ENCODE results near the gene MCTP1.

Gene MCTP1

GRCh38 chr5:95072281-95072680 is 212.6 kb downstream of the MCTP1 start:
- no peak for DNase-seq (ENCODE audit: low read depth)

- no peak for DNase-seq (ENCODE audit: low read depth)
These were observed 214.0 kb downstream of the MCTP1 start for GRCh38 chr5:95070866-95071265.

GRCh38 chr5:95070453-95070852 is 214.4 kb downstream of the MCTP1 start:
- DNase-seq (ENCODE audit: low read depth), result no peak

- DNase-seq (ENCODE audit: low read depth), result no peak
These were observed 214.9 kb downstream of the MCTP1 start for GRCh38 chr5:95069948-95070347.

GRCh38 chr5:95069021-95069420 is 215.9 kb downstream of the MCTP1 start:
- DNase-seq (ENCODE audit: low read depth), result no peak

- no peak for DNase-seq (ENCODE audit: low read depth)
These were observed 216.5 kb downstream of the MCTP1 start for GRCh38 chr5:95068289-95068910.

GRCh38 chr5:95066048-95066447 is 218.8 kb downstream of the MCTP1 start:
- no peak for DNase-seq (ENCODE audit: low read depth)

GRCh38 chr5:95063492-95063891 is 221.4 kb downstream of the MCTP1 start:
- no peak for DNase-seq (ENCODE audit: low read depth)

GRCh38 chr5:95060098-95060497 is 224.8 kb downstream of the MCTP1 start:
- no peak for DNase-seq (ENCODE audit: low read depth)

- DNase-seq (ENCODE audit: low read depth), result no peak
These were observed 225.3 kb downstream of the MCTP1 start for GRCh38 chr5:95059636-95060035.

- no peak for DNase-seq (ENCODE audit: low read depth)
These were observed 227.3 kb downstream of the MCTP1 start for GRCh38 chr5:95057615-95058014.

GRCh38 chr5:95053253-95053652 is 231.6 kb downstream of the MCTP1 start:
- no peak for DNase-seq (ENCODE audit: low read depth)

GRCh38 chr5:95050708-95051107 is 234.2 kb downstream of the MCTP1 start:
- DNase-seq (ENCODE audit: low read depth), result no peak

- no peak for DNase-seq (ENCODE audit: low read depth)
These were observed 236.3 kb downstream of the MCTP1 start for GRCh38 chr5:95048628-95049027.

GRCh38 chr5:95045181-95045965 is 239.5 kb downstream of the MCTP1 start:
- DNase-seq (ENCODE audit: low read depth), result no peak

- DNase-seq (ENCODE audit: low read depth), result no peak
These were observed 240.8 kb downstream of the MCTP1 start for GRCh38 chr5:95044096-95044495.

- DNase-seq (ENCODE audit: low read depth), result no peak
These were observed 241.2 kb downstream of the MCTP1 start for GRCh38 chr5:95043648-95044047.

- DNase-seq (ENCODE audit: low read depth), result no peak
These were observed 241.7 kb downstream of the MCTP1 start for GRCh38 chr5:95043234-95043633.

- DNase-seq (ENCODE audit: low read depth), result no peak
These were observed 242.9 kb downstream of the MCTP1 start for GRCh38 chr5:95042037-95042436.

- no peak for DNase-seq (ENCODE audit: low read depth)
These were observed 248.8 kb downstream of the MCTP1 start for GRCh38 chr5:95035891-95036685.

- DNase-seq (ENCODE audit: low read depth), result no peak
These were observed 252.1 kb downstream of the MCTP1 start for GRCh38 chr5:95032801-95033200.

- no peak for DNase-seq (ENCODE audit: low read depth)
These were observed 255.1 kb downstream of the MCTP1 start for GRCh38 chr5:95029569-95030366.
